ENCODE results near the gene SIRT7.

GRCh38 chr17:81967244-81967532 is 49.2 kb upstream of the SIRT7 start:
- TF ChIP-seq CTCF (IDR thresholded peaks at IDR 0.05) (no peak), POLR2A (IDR thresholded peaks at IDR 0.05) (no peak), EP300 (IDR thresholded peaks at IDR 0.05) (no peak)

Data from ovary (tissue), 3 donors.